GM21526 (cell line): Measurements from ENCODE around the gene AHCY.
"Not testable (repeated sequence)": the region's sequence is repeated elsewhere in the genome, so short reads cannot be mapped to it uniquely, and the experiment has no call there.

Source experiments
- ATAC-seq: cut with Tn5 transposase; IDR thresholded peaks from one replicate; pipeline ENCODE4 v1.9.1; 2021; ENCODE audit warnings: moderate library complexity; ENCODE audit not compliant: unreplicated experiment, low FRiP score

AHCY gene

GRCh38 chr20:34302723-34303533 lies at the start of gene AHCY:
Gene AHCY, minus strand, starts transcription at chr20:34303355. Its CDS starts 85 bp downstream, at chr20:34303270.
- peak; percentile 84 for ATAC-seq

DNA sequence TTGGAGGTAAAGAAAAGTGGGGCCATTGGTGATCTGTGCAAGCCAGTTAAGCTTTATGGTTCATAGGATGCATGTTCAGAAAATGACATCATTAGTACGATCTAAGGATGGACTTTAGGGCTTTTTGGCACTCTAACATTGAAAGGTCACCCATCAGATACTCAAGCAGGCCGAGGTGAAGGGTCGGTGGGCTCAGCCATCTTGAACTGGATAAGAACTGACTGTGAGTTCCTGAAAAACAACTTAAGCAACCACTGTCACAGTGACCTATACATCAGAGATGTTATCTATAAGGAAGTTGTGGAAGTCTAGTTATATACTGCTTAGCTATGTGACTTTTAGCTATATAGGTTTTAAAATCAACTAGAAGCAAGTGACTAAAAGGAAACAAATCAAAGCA lies 46.9 kb upstream of the AHCY start:
- no peak for ATAC-seq

- ATAC-seq: no peak
These were observed 44.4 kb upstream of the AHCY start for GRCh38 chr20:34347571-34347970.

- not testable (repeated sequence) for ATAC-seq
These were observed 43.3 kb upstream of the AHCY start for GRCh38 chr20:34346533-34346865.

DNA sequence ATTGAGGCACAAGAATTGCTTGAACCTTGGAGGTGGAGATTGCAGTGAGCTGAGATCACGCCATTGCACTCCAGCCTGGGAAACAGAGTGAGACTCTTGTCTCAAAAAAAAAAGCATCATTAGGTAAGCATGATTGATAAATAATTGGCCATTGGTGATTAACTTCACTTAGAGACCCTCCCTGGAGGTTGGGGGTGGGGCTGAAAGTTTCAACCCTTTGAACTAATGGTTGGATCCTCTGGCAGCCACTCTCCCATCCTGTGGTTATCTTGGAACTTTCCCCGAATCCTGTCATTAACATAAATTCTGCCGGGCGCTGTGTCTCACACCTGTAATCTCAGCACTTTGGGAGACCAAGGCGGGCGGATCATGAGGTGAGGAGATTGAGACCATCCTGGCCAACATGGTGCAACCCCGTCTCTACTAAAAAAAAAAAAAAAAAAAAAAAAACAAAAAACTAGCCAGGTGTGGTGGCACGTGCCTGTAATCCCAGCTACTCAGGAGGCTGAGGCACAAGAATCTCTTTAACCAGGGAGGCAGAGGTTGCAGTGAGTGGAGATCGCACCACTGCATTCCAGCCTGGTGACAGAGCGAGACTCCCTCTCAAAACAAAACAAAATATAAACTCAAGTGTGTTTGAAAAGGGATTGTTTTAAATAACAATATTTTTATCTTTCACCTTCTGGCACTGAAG lies 42.8 kb upstream of the AHCY start:
- ATAC-seq: not testable (repeated sequence)

DNA sequence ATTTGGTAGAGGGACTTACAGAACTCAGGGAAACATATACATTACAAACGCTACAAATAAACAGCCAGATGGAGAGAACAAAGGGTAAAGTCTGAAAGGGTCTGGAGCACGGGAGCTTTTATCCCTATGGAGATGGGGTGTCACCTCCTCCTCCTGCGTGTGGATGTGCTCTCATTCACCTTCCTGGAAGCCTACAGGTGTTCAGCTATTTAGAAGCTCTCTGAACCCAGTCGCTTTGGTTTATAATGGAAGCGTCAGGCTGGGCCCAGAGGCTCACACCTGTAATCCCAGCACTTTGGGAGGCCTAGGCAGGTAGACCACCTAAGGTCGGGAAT lies 42.2 kb upstream of the AHCY start:
- ATAC-seq: no peak

GRCh38 chr20:34344238-34344637 lies 41.1 kb upstream of the AHCY start:
- no peak for ATAC-seq

- ATAC-seq: no peak
These were observed 40.5 kb upstream of the AHCY start for GRCh38 chr20:34343458-34344211.

DNA sequence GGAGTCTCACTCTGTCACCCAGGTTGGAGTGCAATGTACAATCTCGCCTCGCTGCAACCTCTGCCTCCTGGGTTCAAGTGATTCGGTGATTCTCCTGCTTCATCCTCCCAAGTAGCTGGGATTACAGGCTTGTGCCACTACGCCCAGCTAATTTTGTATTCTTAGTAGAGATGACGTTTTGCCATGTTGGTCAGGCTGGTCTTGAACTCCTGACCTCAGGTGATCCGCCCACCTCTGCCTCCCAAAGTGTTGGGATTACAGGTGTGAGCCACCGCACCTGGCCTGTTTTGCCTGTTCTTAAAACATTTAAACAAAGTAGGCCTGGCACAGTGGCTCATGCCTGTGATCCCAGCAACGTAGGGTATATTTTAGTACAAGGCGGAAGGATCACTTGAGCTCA lies 38.0 kb upstream of the AHCY start:
- ATAC-seq: not testable (repeated sequence)

DNA sequence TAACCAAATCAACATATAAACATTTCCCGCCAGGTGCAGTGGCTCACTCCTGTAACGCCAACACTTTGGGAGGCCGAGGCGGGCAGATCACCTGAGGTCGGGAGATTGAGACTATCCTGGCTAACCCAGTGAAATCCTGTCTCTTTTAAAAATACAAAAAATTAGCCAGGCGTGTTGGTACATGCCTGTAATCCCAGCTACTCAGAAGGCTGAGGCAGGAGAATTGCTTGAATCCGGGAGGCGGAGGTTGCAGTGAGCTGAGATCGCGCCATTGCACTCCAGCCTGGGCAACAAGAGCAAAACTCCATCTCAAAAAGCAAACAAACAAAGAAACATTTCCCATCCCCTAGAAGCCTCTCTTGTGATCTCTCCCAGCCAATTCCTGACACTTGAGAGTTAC lies 37.6 kb upstream of the AHCY start:
- not testable (repeated sequence) for ATAC-seq

- ATAC-seq: peak; percentile 49
These were observed 35.0 kb upstream of the AHCY start for GRCh38 chr20:34337982-34338726.

GRCh38 chr20:34337544-34337943 lies 34.4 kb upstream of the AHCY start:
- no peak for ATAC-seq

DNA sequence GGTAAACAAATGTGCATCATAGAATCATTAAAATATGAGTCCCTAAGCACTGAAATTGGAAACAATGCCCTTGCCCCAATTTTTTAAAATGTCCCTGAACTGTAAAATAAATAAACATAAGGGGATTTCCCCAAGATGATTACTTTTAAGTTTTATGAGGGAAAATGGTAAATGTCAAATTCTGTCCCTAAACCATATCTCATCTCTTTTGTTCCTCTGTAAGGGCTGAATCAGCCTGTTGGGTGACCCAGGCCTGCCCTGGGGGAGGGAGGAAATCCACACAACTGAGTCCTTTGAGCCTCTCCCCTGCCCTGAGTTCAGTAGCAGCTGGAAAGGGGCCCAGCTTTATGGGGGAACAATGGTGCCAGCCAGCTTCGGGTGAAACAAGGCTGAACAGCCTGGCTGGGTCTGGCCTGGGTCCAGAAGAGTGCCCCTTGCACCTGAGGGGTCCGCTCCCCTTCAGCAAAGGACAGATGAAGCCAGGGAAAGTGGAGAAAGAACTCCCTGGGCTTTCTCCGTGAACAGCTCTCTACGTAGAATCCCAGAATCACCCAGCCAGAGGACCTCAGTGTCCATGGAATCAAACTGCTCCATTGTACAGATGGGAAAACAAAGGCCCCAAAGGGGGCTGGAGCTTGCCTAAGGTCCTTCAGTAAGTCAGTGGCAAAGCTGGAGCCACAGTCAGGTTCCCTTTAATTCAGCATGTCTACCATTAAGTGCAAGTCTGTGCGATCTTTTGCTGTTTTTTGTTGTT lies 31.7 kb upstream of the AHCY start:
- ATAC-seq: no peak

- no peak for ATAC-seq
These were observed 30.6 kb upstream of the AHCY start for GRCh38 chr20:34333786-34334185.

DNA sequence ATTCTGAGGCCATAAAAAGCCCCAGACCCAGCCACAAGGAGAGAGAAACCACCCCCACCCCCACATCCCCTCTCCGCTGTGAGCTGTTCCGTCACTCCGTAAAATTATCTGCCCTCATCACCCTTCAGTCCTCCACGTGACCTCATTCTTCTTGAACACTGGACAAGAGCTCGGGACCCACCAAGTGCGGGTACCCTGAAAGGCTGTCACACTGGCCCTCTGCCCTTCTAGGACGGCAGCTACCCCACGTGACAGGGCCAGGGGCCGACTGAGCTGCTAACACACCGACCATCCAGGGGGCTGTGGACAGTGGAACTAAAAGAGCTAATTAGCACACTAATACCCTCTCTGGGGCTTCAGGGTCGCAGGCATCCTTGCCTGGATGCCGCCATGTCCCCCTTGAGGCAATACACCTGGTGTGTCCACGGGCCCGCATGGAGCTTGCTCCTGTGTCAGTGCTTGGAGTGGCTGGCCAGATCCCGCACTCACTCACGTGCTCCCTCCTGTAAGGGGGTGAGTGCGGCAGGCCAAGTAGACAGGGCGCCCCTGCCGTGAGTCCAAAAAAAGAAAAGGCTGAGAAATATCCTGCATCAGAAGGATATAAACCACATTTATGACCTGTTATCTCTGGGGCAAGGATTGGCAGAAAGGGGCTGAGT lies 29.2 kb upstream of the AHCY start:
- no peak for ATAC-seq

DNA sequence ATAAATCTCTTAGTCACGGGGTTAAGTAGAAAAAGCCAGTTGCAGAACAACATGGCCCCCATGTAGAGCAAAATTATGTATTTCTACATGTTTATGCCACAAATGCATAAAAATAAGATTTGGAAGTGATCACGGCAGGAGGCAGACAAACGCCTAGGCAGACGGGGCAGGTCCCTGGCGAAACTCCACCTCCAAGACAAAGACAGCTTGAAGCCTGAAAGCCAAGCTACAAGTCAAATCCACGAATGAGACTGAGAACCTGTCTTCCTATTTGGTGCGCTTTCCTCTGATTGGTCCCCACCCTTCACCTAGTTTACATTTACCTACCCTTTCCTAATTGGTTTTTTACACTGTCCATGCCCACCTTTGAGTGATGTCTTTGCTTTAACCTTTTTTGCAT lies 28.7 kb upstream of the AHCY start:
- no peak for ATAC-seq

DNA sequence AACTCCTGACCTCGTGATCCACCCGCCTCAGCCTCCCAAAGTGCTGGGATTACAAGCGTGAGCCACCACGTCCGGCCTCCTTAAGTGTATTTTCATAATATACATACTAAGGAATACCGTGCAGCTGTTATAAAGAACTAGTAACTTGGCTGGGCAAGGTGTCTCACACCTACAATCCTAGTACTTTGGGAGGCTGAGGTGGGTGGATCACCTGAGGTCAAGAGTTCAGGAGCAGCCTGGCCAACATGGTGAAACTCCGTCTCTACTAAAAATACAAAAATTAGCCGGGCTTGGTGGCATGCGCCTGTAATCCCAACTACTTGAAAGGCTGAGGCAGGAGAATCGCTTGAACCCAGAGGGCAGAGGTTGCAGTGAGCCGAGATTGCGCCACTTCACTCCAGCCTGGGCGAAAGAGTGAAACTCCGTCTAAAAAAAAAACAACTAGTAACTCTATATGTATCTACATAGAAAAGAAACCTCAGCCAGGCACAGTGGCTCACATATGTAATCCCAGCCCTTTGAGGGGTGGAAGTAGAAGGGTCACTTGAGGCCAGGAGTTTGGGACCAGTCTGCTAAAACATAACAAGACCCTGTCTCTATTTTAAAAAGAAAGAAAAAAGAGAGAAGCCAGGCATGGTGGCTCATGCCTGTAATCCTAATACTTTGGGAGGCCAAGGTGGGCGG lies 27.8 kb upstream of the AHCY start:
- ATAC-seq: not testable (repeated sequence)

- ATAC-seq: no peak
These were observed 25.9 kb upstream of the AHCY start for GRCh38 chr20:34328928-34329677.
